IPS DF 6.9 (cell line): ENCODE results near the gene PLA2G2C.

Experiments used
- DNase-seq: peaks from one replicate; pipeline ENCODE4 v3.0.0-alpha.2; 2013; ENCODE audit warnings: low read depth, low spot score
- H3K27ac ChIP-seq: one replicate; pipeline ENCODE4 v1.5.1; 2013; ENCODE audit warnings: low read length, control low read depth
- H3K27me3 ChIP-seq: 2 replicates; pipeline ENCODE4 v1.6.1; 2013; ENCODE audit warnings: mild to moderate bottlenecking, low read length; ENCODE audit not compliant: control insufficient read depth, insufficient read depth
- H3K36me3 ChIP-seq: 2 replicates; pipeline ENCODE4 v1.6.1; 2013; ENCODE audit warnings: low read length; ENCODE audit not compliant: control insufficient read depth, insufficient read depth
- H3K4me1 ChIP-seq: 2 replicates; pipeline ENCODE4 v1.6.1; 2013; ENCODE audit warnings: low read length; ENCODE audit not compliant: control insufficient read depth, insufficient read depth
- H3K4me3 ChIP-seq: 2 replicates; pipeline ENCODE4 v1.5.1; 2013; ENCODE audit warnings: mild to moderate bottlenecking, low read length
- H3K9me3 ChIP-seq: 2 replicates; pipeline ENCODE4 v1.6.1; 2013; ENCODE audit warnings: low read length, inconsistent platforms; ENCODE audit not compliant: control insufficient read depth, insufficient read depth
- WGBS: extraction: QIAGEN DNeasy Blood & Tissue Kit; methylation state at CpG from one replicate; pipeline ENCODE4 v1.1.7; 2013; ENCODE audit warnings: mixed read lengths, missing lambda C conversion rate; ENCODE audit not compliant: insufficient read length, insufficient coverage; 5-methylcytosine and 5-hydroxymethylcytosine counted together

The PLA2G2C gene

GRCh38 chr1:20194224-20194623 is 7.9 kb upstream of the PLA2G2C start:
- no peaks in the 10 kb centered on the region for H3K27me3 ChIP-seq
- H3K9me3 ChIP-seq, result no peaks in the 10 kb centered on the region
- H3K4me3 ChIP-seq, result no peak overlapping the region
- no peak for DNase-seq
- no peak overlapping the region for H3K27ac ChIP-seq
- H3K4me1 ChIP-seq, result peaks cover 2% of the 10 kb centered on the region; the same call in 1 of the 2 replicates
- H3K36me3 ChIP-seq, result no peaks in the 10 kb centered on the region
- WGBS, result no CpG with 5 or more reads among the region's 2 CpGs

GRCh38 chr1:20192871-20193411 is 6.6 kb upstream of the PLA2G2C start:
- H3K4me3 ChIP-seq, result no peak overlapping the region
- no CpG with 5 or more reads among the region's 1 CpG for WGBS
- no peaks in the 10 kb centered on the region for H3K36me3 ChIP-seq
- no peak for DNase-seq
- no peaks in the 10 kb centered on the region for H3K9me3 ChIP-seq
- no peaks in the 10 kb centered on the region for H3K27me3 ChIP-seq
- no peak overlapping the region for H3K27ac ChIP-seq
- H3K4me1 ChIP-seq, result peaks cover 2% of the 10 kb centered on the region; the same call in 1 of the 2 replicates

- no CpG with 5 or more reads among the region's 5 CpGs for whole genome bisulfite sequencing
These were observed 6.0 kb upstream of the PLA2G2C start for GRCh38 chr1:20192364-20192763.

GRCh38 chr1:20191266-20191825 is 5.0 kb upstream of the PLA2G2C start:
- no peak for DNase-seq
- Histone ChIP-seq H3K4me1 (peaks cover 2% of the 10 kb centered on the region; the same call in 1 of the 2 replicates), H3K36me3 (no peaks in the 10 kb centered on the region), H3K27me3 (no peaks in the 10 kb centered on the region), H3K27ac (no peak overlapping the region), H3K9me3 (no peaks in the 10 kb centered on the region), H3K4me3 (no peak overlapping the region)
- WGBS, result no CpG with 5 or more reads among the region's 12 CpGs

More at GRCh38 chr1:20192364-20192763, 6.0 kb upstream of the PLA2G2C start:
- Histone ChIP-seq H3K9me3 (no peaks in the 10 kb centered on the region), H3K4me3 (no peak overlapping the region), H3K27me3 (no peaks in the 10 kb centered on the region), H3K36me3 (no peaks in the 10 kb centered on the region), H3K27ac (no peak overlapping the region), H3K4me1 (peaks cover 2% of the 10 kb centered on the region; the same call in 1 of the 2 replicates)
- DNase-seq, result no peak

GRCh38 chr1:20190256-20191160 is 4.2 kb upstream of the PLA2G2C start:
- H3K9me3 ChIP-seq, result no peaks in the 10 kb centered on the region
- no CpG with 5 or more reads among the region's 19 CpGs for WGBS

GRCh38 chr1:20189664-20190063 is 3.3 kb upstream of the PLA2G2C start:
- Histone ChIP-seq H3K4me1 (peaks cover 2% of the 10 kb centered on the region; the same call in 1 of the 2 replicates), H3K27ac (no peak overlapping the region), H3K27me3 (peaks cover 1% of the 10 kb centered on the region; the same call in 1 of the 2 replicates), H3K4me3 (no peak overlapping the region), H3K36me3 (no peaks in the 10 kb centered on the region), H3K9me3 (no peaks in the 10 kb centered on the region)
- no CpG with 5 or more reads among the region's 4 CpGs for WGBS
- DNase-seq, result no peak

More at GRCh38 chr1:20190256-20191160, 4.2 kb upstream of the PLA2G2C start:
- Histone ChIP-seq H3K27ac (no peak overlapping the region), H3K4me1 (peaks cover 2% of the 10 kb centered on the region; the same call in 1 of the 2 replicates), H3K36me3 (no peaks in the 10 kb centered on the region), H3K4me3 (no peak overlapping the region), H3K27me3 (no peaks in the 10 kb centered on the region)
- DNase-seq, result no peak

GRCh38 chr1:20188455-20188817 is 2.1 kb upstream of the PLA2G2C start:
- H3K4me3 ChIP-seq, result no peak overlapping the region
- WGBS, result no CpG with 5 or more reads among the region's 4 CpGs
- no peaks in the 10 kb centered on the region for H3K36me3 ChIP-seq
- no peaks in the 10 kb centered on the region for H3K4me1 ChIP-seq
- peaks cover 3% of the 10 kb centered on the region; the same call in 1 of the 2 replicates for H3K27me3 ChIP-seq
- no peak overlapping the region for H3K27ac ChIP-seq
- no peak for DNase-seq
- no peaks in the 10 kb centered on the region for H3K9me3 ChIP-seq

GRCh38 chr1:20187813-20188454 is 1.6 kb upstream of the PLA2G2C start:
- Histone ChIP-seq H3K36me3 (no peaks in the 10 kb centered on the region), H3K27ac (no peak overlapping the region), H3K4me3 (no peak overlapping the region), H3K27me3 (peaks cover 3% of the 10 kb centered on the region; the same call in 1 of the 2 replicates), H3K4me1 (no peaks in the 10 kb centered on the region), H3K9me3 (no peaks in the 10 kb centered on the region)
- WGBS, result no CpG with 5 or more reads among the region's 4 CpGs
- DNase-seq, result no peak

GRCh38 chr1:20187103-20187812 is 940 bp upstream of the PLA2G2C start:
- Histone ChIP-seq H3K27ac (no peak overlapping the region), H3K9me3 (no peaks in the 10 kb centered on the region), H3K27me3 (peaks cover 3% of the 10 kb centered on the region; the same call in 1 of the 2 replicates), H3K4me3 (no peak overlapping the region), H3K36me3 (no peaks in the 10 kb centered on the region), H3K4me1 (no peaks in the 10 kb centered on the region)
- no peak for DNase-seq
- WGBS, result no CpG with 5 or more reads among the region's 7 CpGs
